ENCODE results near the gene FAM13A.

FAM13A gene

DNA sequence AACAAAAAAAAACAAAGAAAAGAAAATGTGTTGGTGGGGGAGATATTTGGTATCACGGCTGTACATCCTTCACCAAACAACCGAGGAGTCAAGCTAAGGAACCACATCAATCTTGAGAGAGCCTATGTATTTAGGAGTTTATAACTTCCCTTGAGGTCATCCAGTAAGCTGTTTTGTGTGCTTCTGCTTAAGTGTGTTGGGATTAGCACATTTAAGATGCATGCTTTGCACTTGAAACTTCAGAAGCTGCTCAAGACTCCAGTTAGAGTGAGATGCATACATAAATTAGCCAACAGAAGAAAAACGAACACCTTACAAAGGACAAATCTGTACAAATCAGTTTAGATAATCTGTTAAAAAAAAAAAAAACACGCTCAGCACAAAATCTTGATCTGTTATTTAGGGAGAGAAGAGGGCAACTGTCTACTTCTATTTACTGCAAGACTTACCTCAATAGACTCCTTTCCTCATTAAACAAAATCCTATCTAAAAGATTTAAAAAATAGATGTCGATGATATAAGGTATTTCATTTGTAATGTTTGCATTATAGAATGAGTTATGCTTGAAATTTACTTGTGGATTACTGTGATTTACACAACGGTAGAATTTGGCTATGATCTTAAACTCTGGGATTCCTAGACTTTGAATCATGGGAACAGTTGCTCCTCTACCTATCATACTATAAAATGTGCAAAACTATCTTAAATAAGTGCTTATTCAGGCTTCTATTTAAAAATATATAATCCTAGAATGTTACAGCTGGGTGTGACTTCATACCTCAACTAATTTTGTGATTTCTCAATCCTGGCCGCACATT lies 305.5 kb downstream of the FAM13A start:
- TF ChIP-seq, protein P1, sequence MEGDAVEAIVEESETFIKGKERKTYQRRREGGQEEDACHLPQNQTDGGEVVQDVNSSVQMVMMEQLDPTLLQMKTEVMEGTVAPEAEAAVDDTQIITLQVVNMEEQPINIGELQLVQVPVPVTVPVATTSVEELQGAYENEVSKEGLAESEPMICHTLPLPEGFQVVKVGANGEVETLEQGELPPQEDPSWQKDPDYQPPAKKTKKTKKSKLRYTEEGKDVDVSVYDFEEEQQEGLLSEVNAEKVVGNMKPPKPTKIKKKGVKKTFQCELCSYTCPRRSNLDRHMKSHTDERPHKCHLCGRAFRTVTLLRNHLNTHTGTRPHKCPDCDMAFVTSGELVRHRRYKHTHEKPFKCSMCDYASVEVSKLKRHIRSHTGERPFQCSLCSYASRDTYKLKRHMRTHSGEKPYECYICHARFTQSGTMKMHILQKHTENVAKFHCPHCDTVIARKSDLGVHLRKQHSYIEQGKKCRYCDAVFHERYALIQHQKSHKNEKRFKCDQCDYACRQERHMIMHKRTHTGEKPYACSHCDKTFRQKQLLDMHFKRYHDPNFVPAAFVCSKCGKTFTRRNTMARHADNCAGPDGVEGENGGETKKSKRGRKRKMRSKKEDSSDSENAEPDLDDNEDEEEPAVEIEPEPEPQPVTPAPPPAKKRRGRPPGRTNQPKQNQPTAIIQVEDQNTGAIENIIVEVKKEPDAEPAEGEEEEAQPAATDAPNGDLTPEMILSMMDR (IDR thresholded peaks at IDR 0.05; ENCODE audit: insufficient read depth, low read length, poor library complexity, severe bottlenecking): no peak
- no peak for TF ChIP-seq EZH2phosphoT487 (conservative IDR thresholded peaks at IDR 0.05; ENCODE audit: low read length)
- Histone ChIP-seq H3K4me2 (ENCODE audit: low read depth, low read length, poor library complexity, severe bottlenecking) (no peak overlapping the region), H3K79me2 (ENCODE audit: insufficient read depth, low read length) (no peaks in the 10 kb centered on the region), H4K20me1 (ENCODE audit: low read depth, low read length) (no peaks in the 10 kb centered on the region), H2AFZ (ENCODE audit: low read depth, low read length, severe bottlenecking) (no peak overlapping the region), H3K36me3 (ENCODE audit: low read length) (no peaks in the 10 kb centered on the region), H3K27ac (ENCODE audit: low read depth, low read length) (no peak overlapping the region), H3K9me3 (ENCODE audit: insufficient read depth, low read length) (no peaks in the 10 kb centered on the region), H3K9me2 (replicated peaks; ENCODE audit: insufficient read depth, low read length) (no peaks in the 10 kb centered on the region), H3K4me3 (ENCODE audit: insufficient read depth, low read length, poor library complexity, severe bottlenecking) (no peak overlapping the region), H3F3A (ENCODE audit: insufficient read depth) (no peaks in the 10 kb centered on the region), H3K27me3 (ENCODE audit: low read length) (no peaks in the 10 kb centered on the region), H3K9ac (ENCODE audit: low read length) (no peak overlapping the region)

GRCh38 chr4:88750369-88750768 lies 306.6 kb downstream of the FAM13A start:
- H4K20me1 ChIP-seq (ENCODE audit: low read depth, low read length): no peaks in the 10 kb centered on the region
- no peaks in the 10 kb centered on the region for H3K79me2 ChIP-seq (ENCODE audit: insufficient read depth, low read length)
- H3K4me3 ChIP-seq (ENCODE audit: insufficient read depth, low read length, poor library complexity, severe bottlenecking): no peak overlapping the region
- H3K9ac ChIP-seq (ENCODE audit: low read length): no peak overlapping the region
- TF ChIP-seq EZH2phosphoT487 (conservative IDR thresholded peaks at IDR 0.05; ENCODE audit: low read length): no peak
- TF ChIP-seq, protein P1 (IDR thresholded peaks at IDR 0.05; ENCODE audit: insufficient read depth, low read length, poor library complexity, severe bottlenecking): no peak
- H3F3A ChIP-seq (ENCODE audit: insufficient read depth): no peaks in the 10 kb centered on the region
- H3K36me3 ChIP-seq (ENCODE audit: low read length): no peaks in the 10 kb centered on the region
- H3K4me2 ChIP-seq (ENCODE audit: low read depth, low read length, poor library complexity, severe bottlenecking): no peak overlapping the region
- no peak overlapping the region for H2AFZ ChIP-seq (ENCODE audit: low read depth, low read length, severe bottlenecking)
- H3K27ac ChIP-seq (ENCODE audit: low read depth, low read length): no peak overlapping the region
- no peaks in the 10 kb centered on the region for H3K9me2 ChIP-seq (replicated peaks; ENCODE audit: insufficient read depth, low read length)
- H3K9me3 ChIP-seq (ENCODE audit: insufficient read depth, low read length): no peaks in the 10 kb centered on the region
- no peaks in the 10 kb centered on the region for H3K27me3 ChIP-seq (ENCODE audit: low read length)

GRCh38 chr4:88747351-88747750 lies 309.6 kb downstream of the FAM13A start:
- TF ChIP-seq, protein P1 (IDR thresholded peaks at IDR 0.05; ENCODE audit: insufficient read depth, low read length, poor library complexity, severe bottlenecking): no peak
- TF ChIP-seq EZH2phosphoT487 (conservative IDR thresholded peaks at IDR 0.05; ENCODE audit: low read length): no peak
- no peak overlapping the region for H3K9ac ChIP-seq (ENCODE audit: low read length)
- H3K79me2 ChIP-seq (ENCODE audit: insufficient read depth, low read length): no peaks in the 10 kb centered on the region

More at GRCh38 chr4:88747351-88747750, 309.6 kb downstream of the FAM13A start:
- Histone ChIP-seq H3F3A (ENCODE audit: insufficient read depth) (no peaks in the 10 kb centered on the region), H3K27ac (ENCODE audit: low read depth, low read length) (no peak overlapping the region), H3K4me3 (ENCODE audit: insufficient read depth, low read length, poor library complexity, severe bottlenecking) (no peak overlapping the region), H3K27me3 (ENCODE audit: low read length) (no peaks in the 10 kb centered on the region), H2AFZ (ENCODE audit: low read depth, low read length, severe bottlenecking) (no peak overlapping the region), H3K36me3 (ENCODE audit: low read length) (no peaks in the 10 kb centered on the region), H3K9me2 (replicated peaks; ENCODE audit: insufficient read depth, low read length) (no peaks in the 10 kb centered on the region), H3K4me2 (ENCODE audit: low read depth, low read length, poor library complexity, severe bottlenecking) (no peak overlapping the region), H3K9me3 (ENCODE audit: insufficient read depth, low read length) (no peaks in the 10 kb centered on the region), H4K20me1 (ENCODE audit: low read depth, low read length) (no peaks in the 10 kb centered on the region)
